H9 (cell line): ENCODE results near the gene GAR1. TPM values are rescaled to one million over a fixed set of nuclear protein-coding genes. Genes with fewer than 3 reads are reported as not detected.
A peak's percentile ranks its signal among the peaks of the same experiment; 100 is the strongest.

Source experiments
- DNase-seq: peaks from one replicate; pipeline ENCODE4 v3.0.0-alpha.2; 2017
- H2AFZ ChIP-seq: one replicate; pipeline ENCODE4 v1.6.1; 2013; ENCODE audit warnings: mild to moderate bottlenecking, low read length, control low read depth, moderate library complexity
- H2AK5ac ChIP-seq: 2 replicates; pipeline ENCODE4 v1.6.1; 2013; ENCODE audit warnings: low read length, control low read depth, mixed read lengths; ENCODE audit not compliant: insufficient read length
- H2BK120ac ChIP-seq: one replicate; pipeline ENCODE4 v1.6.1; 2013; ENCODE audit warnings: low read depth, mild to moderate bottlenecking, low read length, control low read depth, inconsistent platforms; ENCODE audit not compliant: poor library complexity, severe bottlenecking
- H2BK12ac ChIP-seq: 2 replicates; pipeline ENCODE4 v1.6.1; 2013; ENCODE audit warnings: low read length, control low read depth, mixed read lengths, low read depth; ENCODE audit not compliant: insufficient read length
- H2BK15ac ChIP-seq: 2 replicates; pipeline ENCODE4 v1.6.1; 2013; ENCODE audit warnings: low read depth, low read length, control low read depth
- H2BK20ac ChIP-seq: one replicate; pipeline ENCODE4 v1.6.1; 2013; ENCODE audit warnings: low read depth, mild to moderate bottlenecking, low read length, control low read depth, inconsistent platforms; ENCODE audit not compliant: poor library complexity, severe bottlenecking
- H2BK5ac ChIP-seq: 2 replicates; pipeline ENCODE4 v1.6.1; 2013; ENCODE audit warnings: low read length, control low read depth, mixed read lengths; ENCODE audit not compliant: insufficient read length
- H3K14ac ChIP-seq: 2 replicates; pipeline ENCODE4 v1.6.1; 2013; ENCODE audit warnings: low read length, control low read depth; ENCODE audit not compliant: insufficient read depth
- H3K18ac ChIP-seq: 2 replicates; pipeline ENCODE4 v1.6.1; 2013; ENCODE audit warnings: low read depth, mild to moderate bottlenecking, mixed read lengths, low read length, control low read depth; ENCODE audit not compliant: insufficient read length
- H3K23ac ChIP-seq: 2 replicates; pipeline ENCODE4 v1.6.1; 2013; ENCODE audit warnings: low read length, control low read depth, mixed read lengths, low read depth; ENCODE audit not compliant: insufficient read length
- H3K23me2 ChIP-seq: 2 replicates; pipeline ENCODE4 v1.6.1; 2013; ENCODE audit warnings: low read depth, mild to moderate bottlenecking, mixed read lengths, low read length, control low read depth; ENCODE audit not compliant: insufficient read length, poor library complexity, severe bottlenecking
- H3K27ac ChIP-seq: 2 replicates; pipeline ENCODE4 v1.5.1; 2013; ENCODE audit warnings: low read length, control low read depth, mixed read lengths, low read depth; ENCODE audit not compliant: insufficient read length
- H3K27me3 ChIP-seq: 2 replicates; pipeline ENCODE4 v1.6.1; 2013; ENCODE audit warnings: low read length, control low read depth, inconsistent platforms; ENCODE audit not compliant: insufficient read depth
- H3K4ac ChIP-seq: 2 replicates; pipeline ENCODE4 v1.6.1; 2013; ENCODE audit warnings: low read depth, mild to moderate bottlenecking, control low read depth, inconsistent platforms, low read length, moderate library complexity
- H3K4me1 ChIP-seq: 2 replicates; pipeline ENCODE4 v1.6.1; 2013; ENCODE audit warnings: low read length, control low read depth, inconsistent platforms; ENCODE audit not compliant: insufficient read depth
- H3K4me2 ChIP-seq: 2 replicates; pipeline ENCODE4 v1.6.1; 2013; ENCODE audit warnings: low read length, control low read depth, mixed read lengths; ENCODE audit not compliant: insufficient read length, insufficient read depth
- H3K56ac ChIP-seq: 2 replicates; pipeline ENCODE4 v1.6.1; 2013; ENCODE audit warnings: low read depth, mild to moderate bottlenecking, mixed read lengths, low read length, control low read depth; ENCODE audit not compliant: insufficient read length
- H3K79me1 ChIP-seq: 2 replicates; pipeline ENCODE4 v1.6.1; 2013; ENCODE audit warnings: low read depth, mild to moderate bottlenecking, moderate library complexity, low read length, control low read depth, inconsistent platforms; ENCODE audit not compliant: insufficient read depth, poor library complexity, severe bottlenecking
- H3K79me2 ChIP-seq: 2 replicates; pipeline ENCODE4 v1.6.1; 2013; ENCODE audit warnings: low read length, control low read depth, inconsistent platforms; ENCODE audit not compliant: insufficient read depth
- H3K9ac ChIP-seq: 2 replicates; pipeline ENCODE4 v1.6.1; 2013; ENCODE audit warnings: low read length, control low read depth, mixed read lengths; ENCODE audit not compliant: insufficient read length; ENCODE audit errors: extremely low read depth
- H3K9me3 ChIP-seq: one replicate; pipeline ENCODE4 v1.6.1; 2013; ENCODE audit warnings: low read depth, low read length, inconsistent platforms; ENCODE audit not compliant: control insufficient read depth
- H3T11ph ChIP-seq: one replicate; pipeline ENCODE4 v1.6.1; 2013; ENCODE audit warnings: mild to moderate bottlenecking, low read length, control low read depth, inconsistent platforms
- H4K20me1 ChIP-seq: one replicate; pipeline ENCODE4 v1.6.1; 2013; ENCODE audit not compliant: control insufficient read depth, insufficient read length, insufficient read depth
- H4K5ac ChIP-seq: 2 replicates; pipeline ENCODE4 v1.6.1; 2013; ENCODE audit warnings: low read depth, mild to moderate bottlenecking, mixed read lengths, low read length, control low read depth; ENCODE audit not compliant: insufficient read length
- H4K8ac ChIP-seq: replicated peaks from 2 replicates; pipeline ENCODE4 v1.6.1; 2013; ENCODE audit warnings: low read length, control low read depth, mixed read lengths, low read depth; ENCODE audit not compliant: insufficient read length
- H4K91ac ChIP-seq: 2 replicates; pipeline ENCODE4 v1.6.1; 2013; ENCODE audit warnings: low read depth, mild to moderate bottlenecking, moderate library complexity, mixed read lengths, low read length, control low read depth; ENCODE audit not compliant: insufficient read length
- H3K27ac Mint-ChIP-seq, 3 experiments: 2 replicates in 2 of 3; 3 replicates in 1 of 3; pipeline ENCODE4 v1.8.0; 2020 to 2021; ENCODE audit warnings: mixed read lengths in 3 of 3, mild to moderate bottlenecking in 1 of 3, moderate library complexity in 1 of 3
- H3K27me3 Mint-ChIP-seq: 2 replicates; pipeline ENCODE4 v1.8.0; 2021; ENCODE audit warnings: low read depth, mild to moderate bottlenecking, moderate library complexity, mixed read lengths
- H3K36me3 Mint-ChIP-seq, 3 experiments: 2 replicates in 2 of 3; 3 replicates in 1 of 3; pipeline ENCODE4 v1.8.0; 2020 to 2021; ENCODE audit warnings: low read depth in 3 of 3, mixed read lengths in 3 of 3; ENCODE audit not compliant: insufficient read depth in 1 of 3
- H3K4me1 Mint-ChIP-seq, 2 experiments: 2 replicates each; pipeline ENCODE4 v1.8.0; 2020; ENCODE audit warnings: mixed read lengths in 2 of 2
- H3K4me3 Mint-ChIP-seq, 2 experiments: 2 replicates in 1 of 2; 3 replicates in 1 of 2; pipeline ENCODE4 v1.8.0; 2020 to 2021; ENCODE audit warnings: mild to moderate bottlenecking in 2 of 2, mixed read lengths in 2 of 2, moderate library complexity in 1 of 2
- H3K9me3 Mint-ChIP-seq, 2 experiments: 2 replicates in 1 of 2; 3 replicates in 1 of 2; pipeline ENCODE4 v1.8.0; 2020; ENCODE audit warnings: mild to moderate bottlenecking in 2 of 2, mixed read lengths in 2 of 2, moderate library complexity in 1 of 2
- total RNA-seq: library from RNA; stranded (reverse); gene quantifications from 2 replicates; pipeline ENCODE4 v1.2.1, GENCODE V29; 2021
- TF ChIP-seq, protein P1 (sequence below): fragments of 200-600 bp; sonication (generic); conservative IDR thresholded peaks from 3 replicates; pipeline ENCODE4 v1.8.0; 2021; ENCODE audit warnings: antibody characterized with exemption, mild to moderate bottlenecking

GAR1 gene
- total RNA-seq, 1 experiment from 2014 or later: 45.3 TPM

GRCh38 chr4:109826719-109827118 lies 11.2 kb downstream of the GAR1 start:
- Histone ChIP-seq H3T11ph (no peak overlapping the region), H4K5ac (no peak overlapping the region), H3K9ac (no peak overlapping the region), H2BK20ac (no peak overlapping the region), H3K56ac (no peak overlapping the region), H3K4ac (no peak overlapping the region), H2AK5ac (no peak overlapping the region), H3K23ac (no peak overlapping the region), H3K27me3 (no peaks in the 10 kb centered on the region), H2BK5ac (no peak overlapping the region), H2BK12ac (no peak overlapping the region), H3K4me2 (no peak overlapping the region), H3K27ac (no peak overlapping the region), H2AFZ (no peak overlapping the region), H3K23me2 (no peaks in the 10 kb centered on the region), H3K79me2 (no peaks in the 10 kb centered on the region; the same call in 1 of the 2 replicates), H3K18ac (no peak overlapping the region), H4K8ac (no peak overlapping the region), H4K20me1 (no peaks in the 10 kb centered on the region), H3K9me3 (no peaks in the 10 kb centered on the region), H2BK15ac (no peak overlapping the region), H3K4me1 (no peaks in the 10 kb centered on the region), H3K14ac (no peak overlapping the region), H2BK120ac (no peak overlapping the region), H4K91ac (no peak overlapping the region), H3K79me1 (no peaks in the 10 kb centered on the region)
- Mint-ChIP-seq H3K36me3 (peaks cover 9 to 29% (median 26%) of the 10 kb centered on the region in 3 experiments; a peak in 6 of 7 replicates), H3K27ac (no peak overlapping the region), H3K4me1 (no peaks in the 10 kb centered on the region), H3K9me3 (no peaks in the 10 kb centered on the region), H3K27me3 (no peaks in the 10 kb centered on the region), H3K4me3 (no peak overlapping the region)
- TF ChIP-seq, protein P1, sequence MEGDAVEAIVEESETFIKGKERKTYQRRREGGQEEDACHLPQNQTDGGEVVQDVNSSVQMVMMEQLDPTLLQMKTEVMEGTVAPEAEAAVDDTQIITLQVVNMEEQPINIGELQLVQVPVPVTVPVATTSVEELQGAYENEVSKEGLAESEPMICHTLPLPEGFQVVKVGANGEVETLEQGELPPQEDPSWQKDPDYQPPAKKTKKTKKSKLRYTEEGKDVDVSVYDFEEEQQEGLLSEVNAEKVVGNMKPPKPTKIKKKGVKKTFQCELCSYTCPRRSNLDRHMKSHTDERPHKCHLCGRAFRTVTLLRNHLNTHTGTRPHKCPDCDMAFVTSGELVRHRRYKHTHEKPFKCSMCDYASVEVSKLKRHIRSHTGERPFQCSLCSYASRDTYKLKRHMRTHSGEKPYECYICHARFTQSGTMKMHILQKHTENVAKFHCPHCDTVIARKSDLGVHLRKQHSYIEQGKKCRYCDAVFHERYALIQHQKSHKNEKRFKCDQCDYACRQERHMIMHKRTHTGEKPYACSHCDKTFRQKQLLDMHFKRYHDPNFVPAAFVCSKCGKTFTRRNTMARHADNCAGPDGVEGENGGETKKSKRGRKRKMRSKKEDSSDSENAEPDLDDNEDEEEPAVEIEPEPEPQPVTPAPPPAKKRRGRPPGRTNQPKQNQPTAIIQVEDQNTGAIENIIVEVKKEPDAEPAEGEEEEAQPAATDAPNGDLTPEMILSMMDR: peak; percentile 65
- DNase-seq: no peak
